ENCODE results near the gene ACIN1. TPM values are rescaled to one million over a fixed set of nuclear protein-coding genes. Genes with fewer than 3 reads are reported as not detected.

ACIN1 gene
- total and polyA plus RNA-seq, 2 of the 8 experiments (the other 6 are each of a cell fraction or from before 2014, with no cell fraction given) = 132 to 233 TPM

- Histone ChIP-seq H3K9ac (replicated peaks in 1 of 4; ENCODE audit: extremely low read depth in 1 of 4, low read depth in 3 of 4, low read length in 3 of 4) (no peak overlapping the region), H3K23ac (ENCODE audit: insufficient read length) (no peak overlapping the region), H3K36me3 (ENCODE audit: control insufficient read depth in 2 of 4, insufficient read depth in 4 of 4, low read length in 3 of 4) (peaks cover 0 to 10% (median 3%) of the 10 kb centered on the region in 4 experiments; a peak in 5 of 8 replicates), H2BK20ac (ENCODE audit: low read length) (no peak overlapping the region), H2AK5ac (ENCODE audit: low read depth, low read length) (no peak overlapping the region), H2BK15ac (ENCODE audit: low read length) (no peak overlapping the region), H4K5ac (ENCODE audit: insufficient read length, low read depth, low read length) (no peak overlapping the region), H3K4me1 (replicated peaks in 1 of 4; ENCODE audit: control insufficient read depth in 3 of 4, insufficient read depth in 4 of 4, low read length in 3 of 4) (peaks cover 0 to 7% (median 0%) of the 10 kb centered on the region in 4 experiments; a peak in 1 of 7 replicates), H4K91ac (replicated peaks; ENCODE audit: insufficient read length, low read length) (no peak overlapping the region), H2AFZ (ENCODE audit: low read length) (no peak overlapping the region), H4K20me1 (replicated peaks in 1 of 2; ENCODE audit: control insufficient read depth in 1 of 2, insufficient read depth in 2 of 2, low read length in 2 of 2) (no peaks in the 10 kb centered on the region), H3K79me2 (ENCODE audit: control insufficient read depth in 1 of 2, insufficient read depth in 2 of 2, low read length in 2 of 2) (no peaks in the 10 kb centered on the region), H3K56ac (replicated peaks; ENCODE audit: insufficient read length, low read depth, low read length) (no peak overlapping the region), H4K8ac (ENCODE audit: extremely low read depth, insufficient read depth, low read length) (0 out of 2 replicates have a peak overlapping the region, but pooled peaks have one; percentile 12), H3K14ac (ENCODE audit: insufficient read length) (no peak overlapping the region), H2BK120ac (replicated peaks; ENCODE audit: low read depth, low read length) (no peak overlapping the region), H3K4me2 (ENCODE audit: insufficient read depth in 1 of 2, low read depth in 2 of 2, low read length in 2 of 2) (no peak overlapping the region), H3K9me3 (ENCODE audit: insufficient read depth in 2 of 2, low read depth in 1 of 2, low read length in 1 of 2) (no peaks in the 10 kb centered on the region), H3K4ac (replicated peaks; ENCODE audit: insufficient read length, low read depth, low read length) (no peak overlapping the region), H3K79me1 (ENCODE audit: low read depth, low read length) (no peaks in the 10 kb centered on the region; the same call in 1 of the 2 replicates), H3K27me3 (replicated peaks in 1 of 4; ENCODE audit: control insufficient read depth in 3 of 4, extremely low read depth in 1 of 4, insufficient read depth in 3 of 4, low read length in 3 of 4) (no peaks in the 10 kb centered on the region), H3K18ac (ENCODE audit: extremely low read depth, low read length) (no peak overlapping the region), H3K27ac (ENCODE audit: low read depth, low read length) (no peak overlapping the region), H2BK12ac (ENCODE audit: low read depth, low read length) (no peak overlapping the region), H2BK5ac (ENCODE audit: low read depth, low read length) (0 out of 2 replicates have a peak overlapping the region, but pooled peaks have one; percentile 39), H3K23me2 (ENCODE audit: low read depth, low read length) (no peaks in the 10 kb centered on the region), H3K4me3 (ENCODE audit: extremely low read depth in 1 of 4, insufficient read depth in 2 of 4, low read depth in 3 of 4, low read length in 4 of 4) (no peak overlapping the region)
- 95% methylated on average over 44 of the region's 85 CpGs; no CpG with 5 or more reads in 1 of the 2 experiments for WGBS, 2 experiments (ENCODE audit: extremely low coverage in 1 of 2, insufficient coverage in 1 of 2, insufficient read length in 1 of 2, insufficient replicate concordance in 2 of 2, low coverage in 1 of 2, low lambda C conversion rate in 2 of 2, missing lambda C conversion rate in 1 of 2)
- no peak for FAIRE-seq
- no peak for TF ChIP-seq TBP (IDR thresholded peaks at IDR 0.05; ENCODE audit: low read depth, low read length)
- TF ChIP-seq SP1 (IDR thresholded peaks at IDR 0.05; ENCODE audit: low read depth, low read length) = no peak
- no peak for TF ChIP-seq CTBP2 (IDR thresholded peaks at IDR 0.05; ENCODE audit: borderline replicate concordance, insufficient read depth, insufficient read length, low read length)
- DNase-seq (ENCODE audit: low read depth in 1 of 2, low spot score in 2 of 2) = no peak
- ChIA-PET POLR2A (ENCODE audit: partially characterized antibody) (interaction anchor here (1.2 to 2.4 kb wide), 7 partner anchors 10 to 75 kb away, joined by 3 to 13 read pairs (median 5); partner anchors contain the start of gene PSMB5), CTCF (ENCODE audit: partially characterized antibody) (interaction anchor here (0.7 to 29.2 kb wide), 7 partner anchors 8 to 74 kb away, joined by 3 to 785 read pairs (median 5); partner anchors contain the start of gene AJUBA)
Observed at GRCh38 chr14:23047751-23048693, 46.9 kb downstream of the ACIN1 start.
